ENCODE results near the gene XAB2.

The XAB2 gene

DNA sequence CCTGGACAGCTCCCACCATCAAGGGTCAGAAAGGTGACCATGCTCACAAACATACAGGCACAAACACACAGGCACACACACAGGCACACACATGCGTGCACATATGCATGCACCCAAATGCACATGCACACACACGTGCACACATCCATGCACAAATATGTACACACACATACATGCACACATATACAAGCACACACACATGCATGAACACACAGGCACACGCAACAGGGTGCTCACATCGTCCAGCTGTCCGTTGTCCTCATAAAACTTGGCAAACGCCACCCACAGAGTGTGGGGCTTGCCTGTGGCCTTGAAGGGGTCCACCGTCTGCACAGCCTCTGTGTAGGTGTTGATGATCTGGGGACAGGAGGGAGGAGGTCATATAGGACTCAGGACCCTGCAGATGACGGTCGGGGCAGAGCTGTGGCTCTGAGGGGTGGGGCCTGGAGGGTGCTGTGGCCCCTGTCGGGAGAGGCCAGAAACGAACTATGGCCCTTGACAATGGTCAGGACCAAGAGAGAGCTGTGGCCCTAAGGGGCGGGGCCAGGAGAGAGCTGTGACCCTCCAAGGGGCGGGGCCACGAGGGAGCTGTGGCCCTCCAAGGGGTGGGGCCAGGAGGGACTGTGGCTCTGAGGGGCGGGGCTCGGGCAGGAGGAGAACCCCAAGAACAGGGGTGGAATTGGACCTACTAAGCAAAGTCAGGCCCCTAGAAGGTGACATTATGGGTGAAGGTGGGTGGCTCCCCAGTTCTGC is 6.2 kb downstream of the XAB2 start:
- Histone ChIP-seq H3K27me3 (ENCODE audit: control insufficient read depth in 1 of 2, insufficient read depth in 2 of 2, low read length in 2 of 2) (no peaks in the 10 kb centered on the region), H3K36me3 (ENCODE audit: control insufficient read depth in 1 of 2, insufficient read depth in 2 of 2, low read length in 2 of 2) (peaks cover 44 to 72% of the 10 kb centered on the region in 2 donors), H3K9me3 (ENCODE audit: control insufficient read depth in 1 of 2, low read length in 2 of 2) (no peaks in the 10 kb centered on the region), H3K27ac (ENCODE audit: low read depth, low read length) (no peak overlapping the region), H3K9ac (ENCODE audit: low read depth in 1 of 2, low read length in 2 of 2) (no peak overlapping the region), H3K4me3 (ENCODE audit: low read depth in 1 of 2, low read length in 2 of 2) (no peak overlapping the region), H3K4me1 (ENCODE audit: control insufficient read depth in 1 of 2, insufficient read depth in 2 of 2, low read length in 2 of 2) (peaks cover 23 to 26% of the 10 kb centered on the region in 2 donors)

DNA sequence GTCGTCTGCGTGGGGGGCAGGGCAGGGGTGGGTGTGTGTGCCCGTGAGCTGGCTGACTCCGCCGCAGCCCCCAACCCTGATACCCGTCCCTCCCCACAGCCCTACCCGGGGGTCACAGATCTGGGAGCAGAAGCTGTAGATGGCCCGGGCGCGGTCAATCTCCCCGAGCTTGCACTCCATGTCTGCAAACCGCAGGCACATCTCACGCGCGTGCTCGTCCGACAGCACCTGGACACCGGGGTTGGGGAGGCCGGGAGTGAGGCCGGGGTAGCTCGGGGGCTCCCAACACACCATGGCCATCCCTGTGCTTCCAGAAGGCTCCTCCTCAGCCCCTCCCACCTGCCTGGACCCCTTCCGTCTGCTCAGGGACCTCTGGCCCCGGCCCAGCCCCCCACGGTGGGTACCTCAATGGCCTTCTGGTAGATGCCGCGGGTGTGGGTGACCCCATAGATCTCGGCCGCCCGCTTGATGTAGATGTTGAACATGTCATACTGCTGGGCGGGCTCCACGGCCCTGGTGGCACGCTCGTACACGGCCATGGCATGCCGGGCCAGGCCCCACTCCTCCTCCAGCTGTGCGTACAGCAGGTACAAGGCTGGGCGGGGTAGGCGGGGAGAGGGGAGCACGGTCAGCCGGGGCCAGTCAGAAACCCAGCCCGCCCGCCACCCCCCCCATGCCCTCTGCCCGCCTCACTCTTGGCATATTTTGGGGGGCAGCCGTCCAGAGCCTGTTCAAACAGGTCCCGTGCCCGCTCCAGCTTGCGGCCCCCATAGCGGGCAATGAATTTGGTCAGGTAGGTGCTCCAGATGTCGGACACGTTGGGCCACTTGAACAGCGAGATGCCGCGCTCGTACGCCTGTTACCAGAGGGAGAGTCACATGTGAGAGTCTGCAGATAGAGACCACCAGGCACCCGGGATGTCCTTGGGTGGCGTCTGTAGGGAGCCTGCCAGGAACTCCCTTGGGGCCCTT is 8.6 kb downstream of the XAB2 start:
- no peak overlapping the region for H3K4me3 ChIP-seq (ENCODE audit: low read depth in 1 of 2, low read length in 2 of 2)
- no peak overlapping the region for H3K9ac ChIP-seq (ENCODE audit: low read depth in 1 of 2, low read length in 2 of 2)
- H3K9me3 ChIP-seq (ENCODE audit: control insufficient read depth in 1 of 2, low read length in 2 of 2) = no peaks in the 10 kb centered on the region
- H3K27me3 ChIP-seq (ENCODE audit: control insufficient read depth in 1 of 2, insufficient read depth in 2 of 2, low read length in 2 of 2) = no peaks in the 10 kb centered on the region
- peaks cover 19 to 30% of the 10 kb centered on the region in 2 donors for H3K4me1 ChIP-seq (ENCODE audit: control insufficient read depth in 1 of 2, insufficient read depth in 2 of 2, low read length in 2 of 2)
- H3K27ac ChIP-seq (ENCODE audit: low read depth, low read length) = peak overlapping the region; percentile 32
- H3K36me3 ChIP-seq (ENCODE audit: control insufficient read depth in 1 of 2, insufficient read depth in 2 of 2, low read length in 2 of 2) = peaks cover 36 to 78% of the 10 kb centered on the region in 2 donors

- no peak overlapping the region for H3K4me3 ChIP-seq (ENCODE audit: low read depth in 1 of 2, low read length in 2 of 2)
- H3K4me1 ChIP-seq (ENCODE audit: control insufficient read depth in 1 of 2, insufficient read depth in 2 of 2, low read length in 2 of 2) = peaks cover 19 to 30% of the 10 kb centered on the region in 2 donors
- H3K27ac ChIP-seq (ENCODE audit: low read depth, low read length) = peak overlapping the region; percentile 32
- peaks cover 31 to 75% of the 10 kb centered on the region in 2 donors for H3K36me3 ChIP-seq (ENCODE audit: control insufficient read depth in 1 of 2, insufficient read depth in 2 of 2, low read length in 2 of 2)
- no peaks in the 10 kb centered on the region for H3K9me3 ChIP-seq (ENCODE audit: control insufficient read depth in 1 of 2, low read length in 2 of 2)
- no peaks in the 10 kb centered on the region for H3K27me3 ChIP-seq (ENCODE audit: control insufficient read depth in 1 of 2, insufficient read depth in 2 of 2, low read length in 2 of 2)
- H3K9ac ChIP-seq (ENCODE audit: low read depth in 1 of 2, low read length in 2 of 2) = no peak overlapping the region
These were observed 9.5 kb downstream of the XAB2 start for GRCh38 chr19:7619671-7620441.

GRCh38 chr19:7618771-7619510 is 10.4 kb downstream of the XAB2 start:
- Histone ChIP-seq H3K27me3 (ENCODE audit: control insufficient read depth in 1 of 2, insufficient read depth in 2 of 2, low read length in 2 of 2) (no peaks in the 10 kb centered on the region), H3K9ac (ENCODE audit: low read depth in 1 of 2, low read length in 2 of 2) (peak overlapping the region; percentile 51 to 54), H3K27ac (ENCODE audit: low read depth, low read length) (peak overlapping the region; percentile 81), H3K4me3 (ENCODE audit: low read depth in 1 of 2, low read length in 2 of 2) (no peak overlapping the region), H3K9me3 (ENCODE audit: control insufficient read depth in 1 of 2, low read length in 2 of 2) (no peaks in the 10 kb centered on the region), H3K36me3 (ENCODE audit: control insufficient read depth in 1 of 2, insufficient read depth in 2 of 2, low read length in 2 of 2) (peaks cover 24 to 71% of the 10 kb centered on the region in 2 donors), H3K4me1 (ENCODE audit: control insufficient read depth in 1 of 2, insufficient read depth in 2 of 2, low read length in 2 of 2) (peaks cover 19 to 30% of the 10 kb centered on the region in 2 donors)

DNA sequence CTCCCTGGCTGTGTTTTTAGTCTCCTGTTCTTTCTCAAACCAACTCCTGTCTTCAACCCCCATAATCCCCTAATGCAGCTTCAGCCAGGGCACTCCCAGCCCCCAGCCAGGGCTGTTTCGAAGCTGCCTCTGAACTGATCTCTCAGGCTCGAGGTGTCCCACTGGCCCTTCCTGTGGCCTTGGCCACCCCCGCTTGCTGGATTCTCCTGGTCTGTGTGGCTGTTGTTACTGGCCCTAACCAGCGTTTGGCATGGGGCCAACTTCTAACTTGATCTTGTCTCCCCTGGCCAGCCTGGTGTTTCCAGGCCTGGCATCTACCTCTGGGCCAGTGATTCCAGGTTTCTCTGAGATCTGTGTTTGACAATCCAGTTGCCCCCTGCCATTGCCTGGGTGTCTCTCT is 11.0 kb downstream of the XAB2 start:
- no peak overlapping the region for H3K4me3 ChIP-seq (ENCODE audit: low read depth in 1 of 2, low read length in 2 of 2)
- peaks cover 24 to 67% of the 10 kb centered on the region in 2 donors for H3K36me3 ChIP-seq (ENCODE audit: control insufficient read depth in 1 of 2, insufficient read depth in 2 of 2, low read length in 2 of 2)
- H3K9ac ChIP-seq (ENCODE audit: low read depth in 1 of 2, low read length in 2 of 2) = peak overlapping the region in 1 of 2 donors; percentile 51
- H3K4me1 ChIP-seq (ENCODE audit: control insufficient read depth in 1 of 2, insufficient read depth in 2 of 2, low read length in 2 of 2) = peaks cover 19 to 30% of the 10 kb centered on the region in 2 donors
- H3K27ac ChIP-seq (ENCODE audit: low read depth, low read length) = peak overlapping the region; percentile 81
- H3K27me3 ChIP-seq (ENCODE audit: control insufficient read depth in 1 of 2, insufficient read depth in 2 of 2, low read length in 2 of 2) = no peaks in the 10 kb centered on the region
- no peaks in the 10 kb centered on the region for H3K9me3 ChIP-seq (ENCODE audit: control insufficient read depth in 1 of 2, low read length in 2 of 2)

- Histone ChIP-seq H3K4me1 (ENCODE audit: control insufficient read depth in 1 of 2, insufficient read depth in 2 of 2, low read length in 2 of 2) (peaks cover 19 to 30% of the 10 kb centered on the region in 2 donors), H3K9ac (ENCODE audit: low read depth in 1 of 2, low read length in 2 of 2) (no peak overlapping the region), H3K36me3 (ENCODE audit: control insufficient read depth in 1 of 2, insufficient read depth in 2 of 2, low read length in 2 of 2) (peaks cover 20 to 61% of the 10 kb centered on the region in 2 donors), H3K27me3 (ENCODE audit: control insufficient read depth in 1 of 2, insufficient read depth in 2 of 2, low read length in 2 of 2) (no peaks in the 10 kb centered on the region), H3K4me3 (ENCODE audit: low read depth in 1 of 2, low read length in 2 of 2) (no peak overlapping the region), H3K9me3 (ENCODE audit: control insufficient read depth in 1 of 2, low read length in 2 of 2) (no peaks in the 10 kb centered on the region), H3K27ac (ENCODE audit: low read depth, low read length) (no peak overlapping the region)
These were observed 11.6 kb downstream of the XAB2 start for GRCh38 chr19:7617735-7618134.

- Histone ChIP-seq H3K27me3 (ENCODE audit: control insufficient read depth in 1 of 2, insufficient read depth in 2 of 2, low read length in 2 of 2) (no peaks in the 10 kb centered on the region), H3K4me3 (ENCODE audit: low read depth in 1 of 2, low read length in 2 of 2) (no peak overlapping the region), H3K9me3 (ENCODE audit: control insufficient read depth in 1 of 2, low read length in 2 of 2) (no peaks in the 10 kb centered on the region), H3K4me1 (ENCODE audit: control insufficient read depth in 1 of 2, insufficient read depth in 2 of 2, low read length in 2 of 2) (peaks cover 19 to 30% of the 10 kb centered on the region in 2 donors), H3K36me3 (ENCODE audit: control insufficient read depth in 1 of 2, insufficient read depth in 2 of 2, low read length in 2 of 2) (peaks cover 17 to 56% of the 10 kb centered on the region in 2 donors), H3K9ac (ENCODE audit: low read depth in 1 of 2, low read length in 2 of 2) (no peak overlapping the region), H3K27ac (ENCODE audit: low read depth, low read length) (no peak overlapping the region)
These were observed 12.2 kb downstream of the XAB2 start for GRCh38 chr19:7617172-7617571.

DNA sequence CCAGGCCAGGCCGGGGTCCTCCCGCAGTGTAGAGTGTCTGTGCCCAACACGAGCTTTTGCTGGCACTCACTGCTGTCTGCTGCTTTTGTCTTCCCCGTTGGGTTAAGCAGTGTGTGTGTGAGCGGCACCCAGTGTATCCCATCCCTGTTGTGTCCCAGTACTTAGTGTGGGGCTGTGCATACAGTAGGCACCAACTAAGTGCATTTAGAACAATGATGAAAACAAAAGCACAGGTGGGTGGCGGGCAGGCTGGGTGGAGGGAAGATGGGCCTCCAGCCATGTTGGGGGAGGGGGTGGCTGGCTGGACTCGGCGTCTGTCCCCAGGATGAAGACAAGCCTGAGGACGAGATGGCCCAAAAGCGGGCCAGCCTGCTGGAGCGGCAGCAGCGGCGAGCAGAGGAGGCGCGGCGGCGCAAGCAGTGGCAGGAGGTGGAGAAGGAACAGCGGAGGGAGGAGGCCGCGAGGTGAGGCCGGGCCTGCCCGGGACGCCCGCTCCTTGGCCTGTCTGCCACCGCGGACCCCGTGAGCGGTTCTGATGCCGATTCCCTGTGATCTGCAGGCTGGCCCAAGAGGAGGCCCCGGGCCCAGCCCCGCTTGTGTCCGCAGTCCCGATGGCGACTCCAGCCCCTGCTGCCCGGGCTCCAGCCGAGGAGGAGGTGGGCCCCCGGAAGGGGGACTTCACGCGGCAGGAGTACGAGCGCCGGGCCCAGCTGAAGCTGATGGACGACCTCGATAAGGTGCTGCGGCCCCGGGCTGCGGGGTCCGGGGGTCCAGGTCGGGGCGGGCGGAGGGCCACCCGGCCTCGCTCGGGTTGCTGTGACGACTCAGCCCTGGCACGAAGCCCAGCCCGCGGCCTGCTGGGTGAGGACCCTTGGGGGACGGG is 14.2 kb downstream of the XAB2 start:
- Histone ChIP-seq H3K4me3 (ENCODE audit: low read depth in 1 of 2, low read length in 2 of 2) (no peak overlapping the region), H3K9me3 (ENCODE audit: control insufficient read depth in 1 of 2, low read length in 2 of 2) (no peaks in the 10 kb centered on the region), H3K27ac (ENCODE audit: low read depth, low read length) (no peak overlapping the region), H3K9ac (ENCODE audit: low read depth in 1 of 2, low read length in 2 of 2) (no peak overlapping the region), H3K36me3 (ENCODE audit: control insufficient read depth in 1 of 2, insufficient read depth in 2 of 2, low read length in 2 of 2) (peaks cover 8 to 49% of the 10 kb centered on the region in 2 donors), H3K4me1 (ENCODE audit: control insufficient read depth in 1 of 2, insufficient read depth in 2 of 2, low read length in 2 of 2) (peaks cover 19 to 27% of the 10 kb centered on the region in 2 donors), H3K27me3 (ENCODE audit: control insufficient read depth in 1 of 2, insufficient read depth in 2 of 2, low read length in 2 of 2) (no peaks in the 10 kb centered on the region)
